HCT116 (cell line): ENCODE results near the gene ADAMTS20. TPM values are rescaled to one million over a fixed set of nuclear protein-coding genes. Genes with fewer than 3 reads are reported as not detected.

Source experiments
- ATAC-seq: fragments of 200-7000 bp; cut with Tn5 transposase; 2 replicates; pipeline ENCODE4 v1.9.1; 2020; ENCODE audit warnings: mild to moderate bottlenecking, moderate library complexity
- BruUV-seq: library from RNA; stranded (reverse); fragments of 400-500 nt; replicated peaks from 2 replicates; lab custom pipeline; 2021; lab: Mats Ljungman, UMichigan
- CTCF ChIA-PET: fragments of 300-600 bp; sonication (Branson Sonifier 250); formaldehyde crosslinking; loops from one replicate; lab custom pipeline; 2021; ENCODE audit warnings: antibody characterized with exemption; lab: Charles Lee
- POLR2A ChIA-PET: fragments of 300-600, 350-600 bp; sonication (Branson Sonifier 250); formaldehyde crosslinking; loops from one replicate; lab custom pipeline; 2021; ENCODE audit warnings: antibody characterized with exemption; lab: Charles Lee
- RAD21 ChIA-PET, 2 experiments: fragments of 300-600 bp; sonication (Branson Sonifier 250); formaldehyde crosslinking; loops; one replicate each; lab custom pipeline; 2023; ENCODE audit warnings: low total read pairs in 2 of 2; ENCODE audit not compliant: uncharacterized antibody in 2 of 2, unreplicated experiment in 2 of 2, low non-redundant PET in 1 of 2; lab: Charles Lee
- DNase-seq: peaks from one replicate; pipeline ENCODE4 v3.0.0-alpha.2; 2010; ENCODE audit warnings: low read depth, low spot score
- H2AFZ ChIP-seq: fragments of 200-600 bp; shearing (Covaris generic), sonication (generic); 2 replicates; pipeline ENCODE4 v1.6.1; 2017; ENCODE audit warnings: low read depth, mixed run types, mixed read lengths, antibody characterized with exemption, low read length; ENCODE audit not compliant: poor library complexity, severe bottlenecking
- H3K27ac ChIP-seq: 2 replicates; pipeline ENCODE4 v1.5.1; 2012; ENCODE audit warnings: low read depth, low read length
- H3K27me3 ChIP-seq: fragments of 200-600 bp; sonication (generic); 2 replicates; pipeline ENCODE4 v1.6.1; 2016; ENCODE audit warnings: mixed run types, low read length, mixed read lengths; ENCODE audit not compliant: insufficient read depth
- H3K36me3 ChIP-seq, 2 experiments: fragments of 200-500 bp in 1 of 2; fragments of 200-600 bp in 1 of 2; sonication (Bioruptor generic) in 1 of 2; sonication (generic) in 1 of 2; 2 replicates each; pipeline versions ENCODE4 v1.5.1 to v1.6.1; 2014 to 2016; ENCODE audit warnings: low read length in 2 of 2, inconsistent platforms in 1 of 2, mixed read lengths in 1 of 2, mixed run types in 1 of 2; ENCODE audit not compliant: insufficient read depth in 2 of 2, control insufficient read depth in 1 of 2
- H3K4me1 ChIP-seq, 2 experiments: fragments of 200-600 bp in 1 of 2; sonication (generic) in 1 of 2; 2 replicates each; pipeline versions ENCODE4 v1.5.1 to v1.6.1; 2012 to 2017; ENCODE audit warnings: low read length in 2 of 2, inconsistent platforms in 1 of 2, mild to moderate bottlenecking in 1 of 2, mixed read lengths in 1 of 2, mixed run types in 1 of 2, moderate library complexity in 1 of 2; ENCODE audit not compliant: insufficient read depth in 2 of 2, control insufficient read depth in 1 of 2
- H3K4me2 ChIP-seq: fragments of 200-600 bp; sonication (generic); 2 replicates; pipeline ENCODE4 v1.6.1; 2017; ENCODE audit warnings: mixed run types, low read length, mixed read lengths
- H3K4me3 ChIP-seq, 2 experiments: fragments of 200-600 bp in 1 of 2; sonication (generic) in 1 of 2; replicated peaks in 1 of 2; 2 replicates each; pipeline ENCODE4 v1.5.1; 2011 to 2016; ENCODE audit warnings: low read length in 2 of 2, control low read depth in 1 of 2, low read depth in 1 of 2, mild to moderate bottlenecking in 1 of 2, mixed read lengths in 1 of 2, mixed run types in 1 of 2
- H3K79me2 ChIP-seq: fragments of 200-600 bp; sonication (generic); 2 replicates; pipeline ENCODE4 v1.6.1; 2017; ENCODE audit warnings: mild to moderate bottlenecking, mixed run types, low read length, moderate library complexity, mixed read lengths; ENCODE audit not compliant: insufficient read depth
- H3K9ac ChIP-seq: fragments of 200-600 bp; sonication (generic); 2 replicates; pipeline ENCODE4 v1.6.1; 2016; ENCODE audit warnings: low read length, mixed read lengths
- H3K9me2 ChIP-seq: fragments of 200-600 bp; sonication (generic), shearing (Covaris generic); 2 replicates; pipeline ENCODE4 v1.6.1; 2017; ENCODE audit warnings: mixed run types, mild to moderate bottlenecking, moderate library complexity; ENCODE audit not compliant: insufficient read depth
- H3K9me3 ChIP-seq, 2 experiments: fragments of 200-500 bp in 1 of 2; fragments of 200-600 bp in 1 of 2; sonication (Bioruptor generic) in 1 of 2; sonication (generic) in 1 of 2; 2 replicates each; pipeline ENCODE4 v1.6.1; 2014 to 2017; ENCODE audit warnings: low read length in 2 of 2, mixed read lengths in 2 of 2, inconsistent platforms in 1 of 2, low read depth in 1 of 2, mild to moderate bottlenecking in 1 of 2, mixed run types in 1 of 2, moderate library complexity in 1 of 2; ENCODE audit not compliant: control insufficient read depth in 1 of 2, insufficient read depth in 1 of 2
- H4K20me1 ChIP-seq: fragments of 200-600 bp; sonication (generic), shearing (Covaris generic); 2 replicates; pipeline ENCODE4 v1.6.1; 2017; ENCODE audit warnings: mixed run types, mild to moderate bottlenecking, moderate library complexity; ENCODE audit not compliant: insufficient read depth
- EZH2phosphoT487 ChIP-seq: fragments of 200-600 bp; IDR thresholded peaks from 2 replicates; pipeline ENCODE4 v1.6.1; 2018; ENCODE audit warnings: antibody characterized with exemption, borderline replicate concordance
- ZFX ChIP-seq: fragments of 450-650 bp; IDR thresholded peaks from 2 replicates; pipeline ENCODE4 v1.6.1; 2017
- intact Hi-C: fragments of 100-400 bp; cut with micrococcal nuclease; formaldehyde crosslinking; loops from 2 replicates; pipeline ENCODE4 v1.10.0; 2022
- total RNA-seq: library from RNA; stranded (reverse); gene quantifications from one replicate; pipeline ENCODE4 v1.2.1, GENCODE V29; 2021; ENCODE audit not compliant: unreplicated experiment
- TF ChIP-seq, protein P1 (sequence below): IDR thresholded peaks from 2 replicates; pipeline ENCODE4 v1.6.1; 2012; ENCODE audit warnings: low read depth
- TF ChIP-seq, protein P2 (sequence below): IDR thresholded peaks from 2 replicates; pipeline ENCODE4 v1.6.1; 2011; ENCODE audit warnings: mild to moderate bottlenecking, low read length, moderate library complexity; ENCODE audit not compliant: insufficient replicate concordance; ENCODE audit errors: extremely low read depth

Gene ADAMTS20
- total RNA-seq, 1 experiment from 2014 or later, result not detected

GRCh38 chr12:43579206-43579605, 27.2 kb upstream of the ADAMTS20 start:
- BruUV-seq, result no TSS peak
- no peak overlapping the region for H3K27ac ChIP-seq

More at GRCh38 chr12:43579206-43579605, 27.2 kb upstream of the ADAMTS20 start:
- POLR2A ChIA-PET, result no interaction called here
- RAD21 ChIA-PET, result no interaction called here
- ATAC-seq (no peak), DNase-seq (no peak)
- TF ChIP-seq, protein P1, sequence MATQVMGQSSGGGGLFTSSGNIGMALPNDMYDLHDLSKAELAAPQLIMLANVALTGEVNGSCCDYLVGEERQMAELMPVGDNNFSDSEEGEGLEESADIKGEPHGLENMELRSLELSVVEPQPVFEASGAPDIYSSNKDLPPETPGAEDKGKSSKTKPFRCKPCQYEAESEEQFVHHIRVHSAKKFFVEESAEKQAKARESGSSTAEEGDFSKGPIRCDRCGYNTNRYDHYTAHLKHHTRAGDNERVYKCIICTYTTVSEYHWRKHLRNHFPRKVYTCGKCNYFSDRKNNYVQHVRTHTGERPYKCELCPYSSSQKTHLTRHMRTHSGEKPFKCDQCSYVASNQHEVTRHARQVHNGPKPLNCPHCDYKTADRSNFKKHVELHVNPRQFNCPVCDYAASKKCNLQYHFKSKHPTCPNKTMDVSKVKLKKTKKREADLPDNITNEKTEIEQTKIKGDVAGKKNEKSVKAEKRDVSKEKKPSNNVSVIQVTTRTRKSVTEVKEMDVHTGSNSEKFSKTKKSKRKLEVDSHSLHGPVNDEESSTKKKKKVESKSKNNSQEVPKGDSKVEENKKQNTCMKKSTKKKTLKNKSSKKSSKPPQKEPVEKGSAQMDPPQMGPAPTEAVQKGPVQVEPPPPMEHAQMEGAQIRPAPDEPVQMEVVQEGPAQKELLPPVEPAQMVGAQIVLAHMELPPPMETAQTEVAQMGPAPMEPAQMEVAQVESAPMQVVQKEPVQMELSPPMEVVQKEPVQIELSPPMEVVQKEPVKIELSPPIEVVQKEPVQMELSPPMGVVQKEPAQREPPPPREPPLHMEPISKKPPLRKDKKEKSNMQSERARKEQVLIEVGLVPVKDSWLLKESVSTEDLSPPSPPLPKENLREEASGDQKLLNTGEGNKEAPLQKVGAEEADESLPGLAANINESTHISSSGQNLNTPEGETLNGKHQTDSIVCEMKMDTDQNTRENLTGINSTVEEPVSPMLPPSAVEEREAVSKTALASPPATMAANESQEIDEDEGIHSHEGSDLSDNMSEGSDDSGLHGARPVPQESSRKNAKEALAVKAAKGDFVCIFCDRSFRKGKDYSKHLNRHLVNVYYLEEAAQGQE, result no peak
- TF ChIP-seq, protein P2, sequence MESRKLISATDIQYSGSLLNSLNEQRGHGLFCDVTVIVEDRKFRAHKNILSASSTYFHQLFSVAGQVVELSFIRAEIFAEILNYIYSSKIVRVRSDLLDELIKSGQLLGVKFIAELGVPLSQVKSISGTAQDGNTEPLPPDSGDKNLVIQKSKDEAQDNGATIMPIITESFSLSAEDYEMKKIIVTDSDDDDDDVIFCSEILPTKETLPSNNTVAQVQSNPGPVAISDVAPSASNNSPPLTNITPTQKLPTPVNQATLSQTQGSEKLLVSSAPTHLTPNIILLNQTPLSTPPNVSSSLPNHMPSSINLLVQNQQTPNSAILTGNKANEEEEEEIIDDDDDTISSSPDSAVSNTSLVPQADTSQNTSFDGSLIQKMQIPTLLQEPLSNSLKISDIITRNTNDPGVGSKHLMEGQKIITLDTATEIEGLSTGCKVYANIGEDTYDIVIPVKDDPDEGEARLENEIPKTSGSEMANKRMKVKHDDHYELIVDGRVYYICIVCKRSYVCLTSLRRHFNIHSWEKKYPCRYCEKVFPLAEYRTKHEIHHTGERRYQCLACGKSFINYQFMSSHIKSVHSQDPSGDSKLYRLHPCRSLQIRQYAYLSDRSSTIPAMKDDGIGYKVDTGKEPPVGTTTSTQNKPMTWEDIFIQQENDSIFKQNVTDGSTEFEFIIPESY, result no peak
- no peak for TF ChIP-seq ZFX
- TF ChIP-seq EZH2phosphoT487, result no peak
- no peaks in the 10 kb centered on the region for H3K9me2 ChIP-seq
- H3K27me3 ChIP-seq, result no peaks in the 10 kb centered on the region
- CTCF ChIA-PET, result no interaction called here
- intact Hi-C loops, result no loop called here
- H4K20me1 ChIP-seq, result no peaks in the 10 kb centered on the region
- H3K36me3 ChIP-seq, result no peaks in the 10 kb centered on the region
- H2AFZ ChIP-seq, result no peak overlapping the region
- H3K4me3 ChIP-seq, result no peak overlapping the region
- H3K9ac ChIP-seq, result no peak overlapping the region
- no peaks in the 10 kb centered on the region for H3K4me1 ChIP-seq
- no peaks in the 10 kb centered on the region for H3K79me2 ChIP-seq
- H3K9me3 ChIP-seq, result no peaks in the 10 kb centered on the region
- no peak overlapping the region for H3K4me2 ChIP-seq
